WTC11 (cell line): ENCODE results near the gene GPR6. TPM values are rescaled to one million over a fixed set of nuclear protein-coding genes. Genes with fewer than 3 reads are reported as not detected.

Source experiments
- ATAC-seq: fragments of 200-7000 bp; cut with Tn5 transposase; 2 replicates; pipeline ENCODE4 v1.10.0; 2021; ENCODE audit warnings: mild to moderate bottlenecking, moderate library complexity
- CTCF ChIA-PET: fragments of 300-600 bp; sonication (Branson Sonifier 250); formaldehyde crosslinking; loops from one replicate; lab custom pipeline; 2021; ENCODE audit warnings: antibody characterized with exemption; lab: Charles Lee
- POLR2A ChIA-PET: fragments of 350-600 bp; sonication (Branson Sonifier 250); formaldehyde crosslinking; loops from one replicate; lab custom pipeline; 2021; ENCODE audit warnings: antibody characterized with exemption; lab: Charles Lee
- DNase-seq: peaks from one replicate; pipeline ENCODE4 v3.0.0; 2021; ENCODE audit warnings: low spot score
- H3K27ac Mint-ChIP-seq: 2 replicates; pipeline ENCODE4 v1.8.0; 2021; ENCODE audit warnings: mixed read lengths
- H3K27me3 Mint-ChIP-seq: 2 replicates; pipeline ENCODE4 v1.8.0; 2021; ENCODE audit warnings: low read depth, mild to moderate bottlenecking, moderate library complexity, mixed read lengths
- H3K36me3 Mint-ChIP-seq: 2 replicates; pipeline ENCODE4 v1.8.0; 2021; ENCODE audit warnings: mixed read lengths
- H3K4me1 Mint-ChIP-seq: 2 replicates; pipeline ENCODE4 v1.8.0; 2022; ENCODE audit warnings: mixed read lengths
- H3K4me3 Mint-ChIP-seq: 2 replicates; pipeline ENCODE4 v1.8.0; 2021; ENCODE audit warnings: mild to moderate bottlenecking, moderate library complexity, mixed read lengths
- H3K9me3 Mint-ChIP-seq: 2 replicates; pipeline ENCODE4 v1.8.0; 2021; ENCODE audit warnings: mixed read lengths
- E2F4 ChIP-seq: sonication (generic); formaldehyde crosslinking; IDR thresholded peaks from 2 replicates; pipeline ENCODE4 v1.8.1; 2022; ENCODE audit warnings: low read depth, mild to moderate bottlenecking, moderate library complexity, missing genetic modification reagents, borderline replicate concordance
- EMX1 ChIP-seq: fragments of 250-450 bp; sonication (Bioruptor Pico); IDR thresholded peaks from 2 replicates; pipeline ENCODE4 v1.8.0; 2021; ENCODE audit warnings: mild to moderate bottlenecking
- GABPB1 ChIP-seq: sonication (generic); formaldehyde crosslinking; IDR thresholded peaks from 2 replicates; pipeline ENCODE4 v1.8.1; 2023; ENCODE audit warnings: mild to moderate bottlenecking, missing genetic modification reagents
- IRF2 ChIP-seq: sonication (generic); formaldehyde crosslinking; IDR thresholded peaks from 2 replicates; pipeline ENCODE4 v1.8.0; 2022; ENCODE audit warnings: low read depth, missing genetic modification reagents, borderline replicate concordance
- KAT7 ChIP-seq: sonication (generic); formaldehyde crosslinking; IDR thresholded peaks from 2 replicates; pipeline ENCODE4 v1.8.1; 2023; ENCODE audit warnings: missing genetic modification reagents, mild to moderate bottlenecking, borderline replicate concordance
- MYBL2 ChIP-seq: sonication (generic); formaldehyde crosslinking; IDR thresholded peaks from 2 replicates; pipeline ENCODE4 v1.8.1; 2023; ENCODE audit warnings: mild to moderate bottlenecking, moderate library complexity, missing genetic modification reagents
- NFE2L1 ChIP-seq: sonication (generic); formaldehyde crosslinking; IDR thresholded peaks from 2 replicates; pipeline ENCODE4 v1.8.1; 2023; ENCODE audit warnings: missing genetic modification reagents
- PRRX2 ChIP-seq: fragments of 250-450 bp; sonication (Bioruptor Pico); IDR thresholded peaks from 2 replicates; pipeline ENCODE4 v1.8.0; 2021; ENCODE audit warnings: mild to moderate bottlenecking
- RELA ChIP-seq: sonication (generic); formaldehyde crosslinking; IDR thresholded peaks from 2 replicates; pipeline ENCODE4 v1.8.1; 2022; ENCODE audit warnings: missing genetic modification reagents, mild to moderate bottlenecking, borderline replicate concordance
- TEAD1 ChIP-seq: sonication (generic); formaldehyde crosslinking; IDR thresholded peaks from 2 replicates; pipeline ENCODE4 v1.8.0; 2022; ENCODE audit warnings: mild to moderate bottlenecking, missing genetic modification reagents
- USF2 ChIP-seq: sonication (generic); formaldehyde crosslinking; IDR thresholded peaks from 2 replicates; pipeline ENCODE4 v1.8.1; 2023; ENCODE audit warnings: mild to moderate bottlenecking, missing genetic modification reagents, moderate library complexity
- ZNF121 ChIP-seq: sonication (generic); formaldehyde crosslinking; IDR thresholded peaks from 2 replicates; pipeline ENCODE4 v1.8.0; 2023; ENCODE audit warnings: missing genetic modification reagents
- ZNF263 ChIP-seq: sonication (generic); formaldehyde crosslinking; IDR thresholded peaks from 2 replicates; pipeline ENCODE4 v1.8.1; 2022; ENCODE audit warnings: low read depth, mild to moderate bottlenecking, moderate library complexity, missing genetic modification reagents
- ZNF425 ChIP-seq: fragments of 250-450 bp; sonication (Bioruptor Pico); conservative IDR thresholded peaks from 2 replicates; pipeline ENCODE4 v1.9.0; 2021; ENCODE audit warnings: mild to moderate bottlenecking
- total RNA-seq: library from RNA; stranded (reverse); gene quantifications from 3 replicates; pipeline ENCODE4 v1.2.3, GENCODE V29; 2021
- TF ChIP-seq, protein P1 (sequence below): sonication (generic); formaldehyde crosslinking; IDR thresholded peaks from 2 replicates; pipeline ENCODE4 v1.8.1; 2023; ENCODE audit warnings: mild to moderate bottlenecking, missing genetic modification reagents
- TF ChIP-seq, protein P2 (sequence below): sonication (generic); formaldehyde crosslinking; IDR thresholded peaks from 2 replicates; pipeline ENCODE4 v1.8.1; 2023; ENCODE audit warnings: mild to moderate bottlenecking, missing genetic modification reagents, borderline replicate concordance
- TF ChIP-seq, protein P3 (sequence below): sonication (generic); formaldehyde crosslinking; conservative IDR thresholded peaks from 2 replicates; pipeline ENCODE4 v1.8.1; 2022; ENCODE audit warnings: mild to moderate bottlenecking, missing genetic modification reagents

Gene GPR6
- total RNA-seq, 1 experiment from 2014 or later, result 0.22 TPM

DNA sequence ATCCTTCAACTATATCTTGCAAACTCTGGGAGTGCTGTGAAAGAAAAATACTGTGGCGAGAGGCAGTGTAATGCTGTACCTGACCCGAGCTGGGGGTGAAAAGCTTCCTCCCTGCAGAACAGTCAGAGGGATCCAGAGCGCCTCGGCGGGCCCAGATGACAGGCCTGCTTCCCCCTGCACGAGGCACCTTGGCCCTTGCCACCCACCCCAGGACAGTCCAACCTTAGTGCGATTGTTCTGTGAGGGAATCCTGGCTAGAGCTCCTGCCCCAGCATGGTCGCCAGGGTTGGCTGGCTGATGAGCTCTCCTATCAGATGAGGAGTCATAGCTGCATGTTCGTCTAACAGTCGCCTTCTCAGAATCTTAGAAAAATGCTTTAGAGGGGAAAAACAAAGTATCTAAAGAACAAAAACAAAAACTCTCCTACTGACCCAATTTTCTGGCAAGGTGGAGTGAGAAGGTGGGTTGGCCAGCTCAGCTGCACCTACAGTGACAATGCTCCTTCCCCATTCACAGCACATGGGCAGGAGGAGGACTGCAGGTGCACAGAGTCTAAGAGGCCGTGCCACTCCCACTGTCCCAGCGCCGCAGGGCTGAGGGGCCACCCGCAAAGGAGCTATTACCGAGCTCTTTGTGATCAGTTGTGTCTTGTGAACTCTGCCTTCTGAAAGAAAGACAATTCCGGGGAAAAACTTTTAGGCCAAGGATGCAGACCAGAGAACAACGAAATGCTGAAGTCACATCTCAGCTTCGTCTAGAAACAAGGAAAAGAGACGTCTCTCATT, 28.6 kb upstream of the GPR6 start:
- no peak for ATAC-seq
- no peak overlapping the region for H3K4me3 Mint-ChIP-seq
- ChIA-PET POLR2A (no interaction called here), CTCF (interaction anchor here (1.8 kb wide), 1 partner anchor 91 kb away, joined by 7 read pairs; no protein-coding TSS in a partner anchor)
- no peak for TF ChIP-seq GABPB1
- TF ChIP-seq KAT7 (CRISPR knock-in tag), result no peak
- no peak for TF ChIP-seq RELA (CRISPR knock-in tag)
- TF ChIP-seq ZNF121 (CRISPR knock-in tag), result no peak
- TF ChIP-seq NFE2L1 (CRISPR knock-in tag), result no peak
- TF ChIP-seq EMX1 (CRISPR knock-in tag), result no peak
- TF ChIP-seq, protein P1, sequence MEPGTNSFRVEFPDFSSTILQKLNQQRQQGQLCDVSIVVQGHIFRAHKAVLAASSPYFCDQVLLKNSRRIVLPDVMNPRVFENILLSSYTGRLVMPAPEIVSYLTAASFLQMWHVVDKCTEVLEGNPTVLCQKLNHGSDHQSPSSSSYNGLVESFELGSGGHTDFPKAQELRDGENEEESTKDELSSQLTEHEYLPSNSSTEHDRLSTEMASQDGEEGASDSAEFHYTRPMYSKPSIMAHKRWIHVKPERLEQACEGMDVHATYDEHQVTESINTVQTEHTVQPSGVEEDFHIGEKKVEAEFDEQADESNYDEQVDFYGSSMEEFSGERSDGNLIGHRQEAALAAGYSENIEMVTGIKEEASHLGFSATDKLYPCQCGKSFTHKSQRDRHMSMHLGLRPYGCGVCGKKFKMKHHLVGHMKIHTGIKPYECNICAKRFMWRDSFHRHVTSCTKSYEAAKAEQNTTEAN (CRISPR knock-in tag), result no peak
- TF ChIP-seq, protein P2, sequence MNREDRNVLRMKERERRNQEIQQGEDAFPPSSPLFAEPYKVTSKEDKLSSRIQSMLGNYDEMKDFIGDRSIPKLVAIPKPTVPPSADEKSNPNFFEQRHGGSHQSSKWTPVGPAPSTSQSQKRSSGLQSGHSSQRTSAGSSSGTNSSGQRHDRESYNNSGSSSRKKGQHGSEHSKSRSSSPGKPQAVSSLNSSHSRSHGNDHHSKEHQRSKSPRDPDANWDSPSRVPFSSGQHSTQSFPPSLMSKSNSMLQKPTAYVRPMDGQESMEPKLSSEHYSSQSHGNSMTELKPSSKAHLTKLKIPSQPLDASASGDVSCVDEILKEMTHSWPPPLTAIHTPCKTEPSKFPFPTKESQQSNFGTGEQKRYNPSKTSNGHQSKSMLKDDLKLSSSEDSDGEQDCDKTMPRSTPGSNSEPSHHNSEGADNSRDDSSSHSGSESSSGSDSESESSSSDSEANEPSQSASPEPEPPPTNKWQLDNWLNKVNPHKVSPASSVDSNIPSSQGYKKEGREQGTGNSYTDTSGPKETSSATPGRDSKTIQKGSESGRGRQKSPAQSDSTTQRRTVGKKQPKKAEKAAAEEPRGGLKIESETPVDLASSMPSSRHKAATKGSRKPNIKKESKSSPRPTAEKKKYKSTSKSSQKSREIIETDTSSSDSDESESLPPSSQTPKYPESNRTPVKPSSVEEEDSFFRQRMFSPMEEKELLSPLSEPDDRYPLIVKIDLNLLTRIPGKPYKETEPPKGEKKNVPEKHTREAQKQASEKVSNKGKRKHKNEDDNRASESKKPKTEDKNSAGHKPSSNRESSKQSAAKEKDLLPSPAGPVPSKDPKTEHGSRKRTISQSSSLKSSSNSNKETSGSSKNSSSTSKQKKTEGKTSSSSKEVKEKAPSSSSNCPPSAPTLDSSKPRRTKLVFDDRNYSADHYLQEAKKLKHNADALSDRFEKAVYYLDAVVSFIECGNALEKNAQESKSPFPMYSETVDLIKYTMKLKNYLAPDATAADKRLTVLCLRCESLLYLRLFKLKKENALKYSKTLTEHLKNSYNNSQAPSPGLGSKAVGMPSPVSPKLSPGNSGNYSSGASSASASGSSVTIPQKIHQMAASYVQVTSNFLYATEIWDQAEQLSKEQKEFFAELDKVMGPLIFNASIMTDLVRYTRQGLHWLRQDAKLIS (CRISPR knock-in tag), result no peak
- TF ChIP-seq PRRX2 (CRISPR knock-in tag), result no peak
- TF ChIP-seq IRF2 (CRISPR knock-in tag), result no peak
- TF ChIP-seq ZNF425 (CRISPR knock-in tag), result no peak
- TF ChIP-seq ZNF263 (CRISPR knock-in tag), result no peak
- no peak for TF ChIP-seq USF2
- TF ChIP-seq, protein P3, sequence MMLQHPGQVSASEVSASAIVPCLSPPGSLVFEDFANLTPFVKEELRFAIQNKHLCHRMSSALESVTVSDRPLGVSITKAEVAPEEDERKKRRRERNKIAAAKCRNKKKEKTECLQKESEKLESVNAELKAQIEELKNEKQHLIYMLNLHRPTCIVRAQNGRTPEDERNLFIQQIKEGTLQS (CRISPR knock-in tag), result no peak
- TF ChIP-seq MYBL2 (CRISPR knock-in tag), result no peak
- TF ChIP-seq TEAD1, result no peak
- TF ChIP-seq E2F4 (CRISPR knock-in tag), result no peak
- H3K9me3 Mint-ChIP-seq, result peaks cover 24% of the 10 kb centered on the region
- peaks cover 52% of the 10 kb centered on the region for H3K4me1 Mint-ChIP-seq
- no peak for DNase-seq
- H3K36me3 Mint-ChIP-seq, result peaks cover 8% of the 10 kb centered on the region
- H3K27ac Mint-ChIP-seq, result no peak overlapping the region
- H3K27me3 Mint-ChIP-seq, result no peaks in the 10 kb centered on the region; the same call in 1 of the 2 replicates
